ENCODE results near the gene ARID1B. TPM values are rescaled to one million over a fixed set of nuclear protein-coding genes. Genes with fewer than 3 reads are reported as not detected.

Gene ARID1B
- total RNA-seq, 1 experiment from 2014 or later: 35.6 TPM

GRCh38 chr6:156938143-156938542, 161.0 kb downstream of the ARID1B start:
- RAD21 ChIA-PET (ENCODE audit: low non-redundant PET in 1 of 2, low total read pairs in 2 of 2, uncharacterized antibody in 2 of 2, unreplicated experiment in 2 of 2): no interaction called here
- no peak overlapping the region for H3K9ac ChIP-seq (ENCODE audit: low read length)
- no peaks in the 10 kb centered on the region for H3K36me3 ChIP-seq (ENCODE audit: control insufficient read depth in 1 of 2, insufficient read depth in 2 of 2, low read length in 2 of 2)
- intact Hi-C loops (cut with micrococcal nuclease): no loop called here
- peaks cover 28% of the 10 kb centered on the region for H3K79me2 ChIP-seq (ENCODE audit: insufficient read depth, low read length)
- no peak for DNase-seq (ENCODE audit: low read depth, low spot score)
- no peak overlapping the region for H3K4me3 ChIP-seq (replicated peaks in 1 of 2; ENCODE audit: low read depth in 1 of 2, low read length in 2 of 2)
- POLR2A ChIA-PET: no interaction called here
- ATAC-seq: no peak
- H4K20me1 ChIP-seq (ENCODE audit: insufficient read depth): no peaks in the 10 kb centered on the region
- no peak overlapping the region for H3K27ac ChIP-seq (ENCODE audit: low read depth, low read length)
- TF ChIP-seq ATF3 (IDR thresholded peaks at IDR 0.05) (no peak), SP1 (IDR thresholded peaks at IDR 0.05; ENCODE audit: low read depth) (no peak), CBX3 (IDR thresholded peaks at IDR 0.05; ENCODE audit: low read depth) (no peak), EGR1 (IDR thresholded peaks at IDR 0.05; ENCODE audit: low read depth) (no peak), ELF1 (IDR thresholded peaks at IDR 0.05; ENCODE audit: borderline replicate concordance, low read depth) (no peak), ZBTB33 (IDR thresholded peaks at IDR 0.05; ENCODE audit: extremely low read depth, insufficient replicate concordance, low read length) (no peak), JUND (IDR thresholded peaks at IDR 0.05) (no peak), YY1 (IDR thresholded peaks at IDR 0.05; ENCODE audit: extremely low read depth, insufficient replicate concordance, low read depth, low read length) (no peak), FOSL1 (IDR thresholded peaks at IDR 0.05; ENCODE audit: low read depth) (no peak), REST (IDR thresholded peaks at IDR 0.05; ENCODE audit: low read depth) (no peak), EZH2 (IDR thresholded peaks at IDR 0.05) (no peak), CTCF (IDR thresholded peaks at IDR 0.05 in 2 of 3, conservative IDR thresholded peaks at IDR 0.05 in 1 of 3; ENCODE audit: borderline replicate concordance in 1 of 3, insufficient read depth in 1 of 3, low read depth in 2 of 3, low read length in 2 of 3) (no peak), SRF (IDR thresholded peaks at IDR 0.05; ENCODE audit: low read depth) (no peak), POLR2A (IDR thresholded peaks at IDR 0.05; ENCODE audit: borderline replicate concordance, extremely low read depth, insufficient read depth, insufficient read length) (no peak), EZH2phosphoT487 (IDR thresholded peaks at IDR 0.05; ENCODE audit: borderline replicate concordance) (no peak), POLR2AphosphoS5 (IDR thresholded peaks at IDR 0.05; ENCODE audit: low read depth, low read length) (no peak)
- peaks cover 7 to 11% of the 10 kb centered on the region in 2 experiments; a peak in 3 of 4 replicates for H3K4me1 ChIP-seq (ENCODE audit: control insufficient read depth in 1 of 2, insufficient read depth in 2 of 2, low read length in 2 of 2)
- CTCF ChIA-PET: no interaction called here
- H3K4me2 ChIP-seq (ENCODE audit: low read length): no peak overlapping the region
- H3K9me3 ChIP-seq (ENCODE audit: control insufficient read depth in 1 of 2, insufficient read depth in 1 of 2, low read depth in 1 of 2, low read length in 2 of 2): no peaks in the 10 kb centered on the region
- no peaks in the 10 kb centered on the region for H3K27me3 ChIP-seq (ENCODE audit: insufficient read depth, low read length)
- H3K9me2 ChIP-seq (ENCODE audit: insufficient read depth): no peaks in the 10 kb centered on the region
- no peak overlapping the region for H2AFZ ChIP-seq (ENCODE audit: low read depth, low read length, poor library complexity, severe bottlenecking)
- no TSS peak for BruUV-seq (replicated peaks)
